OCI-LY3 (cell line): ENCODE measurements around the gene BICDL2.

ENCODE experiments used
- CTCF ChIP-seq: fragments of 200-600, 300-600 bp; sonication (generic); IDR thresholded peaks from 2 replicates; pipeline ENCODE4 v1.5.1; 2014; ENCODE audit warnings: antibody characterized with exemption, low read length, low read depth
- EZH2phosphoT487 ChIP-seq: fragments of 200-600 bp; shearing (Covaris generic); IDR thresholded peaks from 2 replicates; pipeline ENCODE4 v1.6.1; 2018; ENCODE audit warnings: antibody characterized with exemption, mixed run types, low read depth

GRCh38 chr16:3038896-3039295, 2.2 kb upstream of the BICDL2 start:
- TF ChIP-seq CTCF (no peak), EZH2phosphoT487 (no peak)
